Measurements from ENCODE around the gene TNFRSF6B. TPM values are rescaled to one million over a fixed set of nuclear protein-coding genes. Genes with fewer than 3 reads are reported as not detected.
"Not testable (repeated sequence)": the region's sequence is repeated elsewhere in the genome, so short reads cannot be mapped to it uniquely, and the experiment has no call there.

Gene TNFRSF6B
- polyA plus RNA-seq (2012; ENCODE audit: insufficient read depth, insufficient read length), result 4.7 TPM

DNA sequence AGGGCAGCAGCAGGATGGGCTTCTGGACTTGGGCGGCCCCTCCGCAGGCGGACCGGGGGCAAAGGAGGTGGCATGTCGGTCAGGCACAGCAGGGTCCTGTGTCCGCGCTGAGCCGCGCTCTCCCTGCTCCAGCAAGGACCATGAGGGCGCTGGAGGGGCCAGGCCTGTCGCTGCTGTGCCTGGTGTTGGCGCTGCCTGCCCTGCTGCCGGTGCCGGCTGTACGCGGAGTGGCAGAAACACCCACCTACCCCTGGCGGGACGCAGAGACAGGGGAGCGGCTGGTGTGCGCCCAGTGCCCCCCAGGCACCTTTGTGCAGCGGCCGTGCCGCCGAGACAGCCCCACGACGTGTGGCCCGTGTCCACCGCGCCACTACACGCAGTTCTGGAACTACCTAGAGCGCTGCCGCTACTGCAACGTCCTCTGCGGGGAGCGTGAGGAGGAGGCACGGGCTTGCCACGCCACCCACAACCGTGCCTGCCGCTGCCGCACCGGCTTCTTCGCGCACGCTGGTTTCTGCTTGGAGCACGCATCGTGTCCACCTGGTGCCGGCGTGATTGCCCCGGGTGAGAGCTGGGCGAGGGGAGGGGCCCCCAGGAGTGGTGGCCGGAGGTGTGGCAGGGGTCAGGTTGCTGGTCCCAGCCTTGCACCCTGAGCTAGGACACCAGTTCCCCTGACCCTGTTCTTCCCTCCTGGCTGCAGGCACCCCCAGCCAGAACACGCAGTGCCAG is at the start of gene TNFRSF6B:
TSS of gene TNFRSF6B (plus strand) at position 25 of the 729 bp plus-strand sequence. CDS start at position 141, 116 bp downstream.
- H3K4me3 ChIP-seq (ENCODE audit: low read length), result no peak within 1 kb of the TSS
- no peak for DNase-seq (ENCODE audit: low read depth, low spot score)

GRCh38 chr20:63648190-63648589 is 48.3 kb upstream of the TNFRSF6B start:
- no peak for DNase-seq (ENCODE audit: low read depth, low spot score)
- no peak overlapping the region for H3K4me3 ChIP-seq (ENCODE audit: low read length)

DNA sequence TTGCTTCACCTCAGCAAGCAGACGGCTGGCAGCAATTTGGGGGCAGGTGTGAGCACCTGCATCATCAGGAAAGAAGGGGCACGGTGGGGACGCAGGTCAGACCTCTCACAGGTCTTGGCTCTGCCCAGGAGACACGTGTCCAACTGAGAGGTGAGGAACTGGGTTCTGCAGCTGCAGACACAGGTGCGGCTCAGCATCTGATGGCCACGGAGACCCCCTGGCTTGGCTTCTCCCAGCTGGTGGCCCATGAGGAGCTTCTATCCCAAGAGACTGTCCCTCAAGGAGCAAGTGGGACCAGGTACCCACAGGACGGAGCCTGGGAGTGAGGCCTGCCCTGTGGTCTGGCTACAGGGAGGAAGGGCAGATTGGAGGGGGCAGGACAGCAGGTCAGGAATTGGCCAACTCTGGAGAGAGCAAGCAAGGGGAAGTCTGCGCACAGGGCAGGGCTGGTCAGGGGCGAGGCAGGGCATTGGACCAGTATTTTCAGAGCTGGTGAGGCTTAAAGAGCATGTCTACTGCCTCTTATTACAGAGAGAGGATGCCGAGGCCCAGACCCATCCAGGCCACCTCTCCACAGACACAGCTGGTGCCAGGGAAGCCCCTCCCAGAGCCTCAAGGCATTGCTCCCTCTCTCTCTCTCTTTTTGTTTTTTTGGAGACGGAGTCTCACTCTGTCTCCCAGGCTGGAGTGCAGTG is 47.4 kb upstream of the TNFRSF6B start:
- DNase-seq (ENCODE audit: low read depth, low spot score), result no peak
- H3K4me3 ChIP-seq (ENCODE audit: low read length), result no peak overlapping the region

DNA sequence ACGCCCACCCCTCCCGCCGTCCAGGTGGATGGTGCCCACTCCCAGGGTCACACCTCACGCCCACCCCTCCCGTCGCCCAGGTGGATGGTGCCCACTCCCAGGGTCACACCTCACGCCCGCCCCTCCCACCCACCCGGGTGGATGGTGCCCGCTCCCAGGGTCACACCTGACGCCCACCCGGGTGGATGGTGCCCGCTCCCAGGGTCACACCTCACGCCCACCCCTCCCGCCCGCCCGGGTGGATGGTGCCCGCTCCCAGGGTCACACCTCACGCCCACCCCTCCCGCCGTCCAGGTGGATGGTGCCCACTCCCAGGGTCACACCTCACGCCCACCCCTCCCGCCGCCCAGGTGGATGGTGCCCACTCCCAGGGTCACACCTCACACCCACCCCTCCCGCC is 46.0 kb upstream of the TNFRSF6B start:
- DNase-seq (ENCODE audit: low read depth, low spot score); H3K4me3 ChIP-seq (ENCODE audit: low read length): not testable (repeated sequence)

DNA sequence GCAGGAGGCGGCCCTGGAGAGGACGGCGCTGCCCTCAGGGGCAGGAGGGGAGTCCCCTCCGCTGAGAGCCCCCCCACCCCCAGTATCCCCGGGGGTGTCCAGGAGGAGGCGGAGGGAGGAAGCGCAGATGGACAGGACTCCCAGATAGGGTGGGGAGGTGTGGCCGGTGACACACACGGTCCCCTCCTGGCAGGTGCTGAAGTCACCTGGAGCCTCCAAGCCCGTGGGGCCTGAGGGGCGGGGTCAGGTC is 44.6 kb upstream of the TNFRSF6B start:
- no peak for DNase-seq (ENCODE audit: low read depth, low spot score)
- peak overlapping the region; percentile 64 for H3K4me3 ChIP-seq (ENCODE audit: low read length)

- peak overlapping the region; percentile 64 for H3K4me3 ChIP-seq (ENCODE audit: low read length)
Observed at GRCh38 chr20:63652192-63652980, 44.1 kb upstream of the TNFRSF6B start.

DNA sequence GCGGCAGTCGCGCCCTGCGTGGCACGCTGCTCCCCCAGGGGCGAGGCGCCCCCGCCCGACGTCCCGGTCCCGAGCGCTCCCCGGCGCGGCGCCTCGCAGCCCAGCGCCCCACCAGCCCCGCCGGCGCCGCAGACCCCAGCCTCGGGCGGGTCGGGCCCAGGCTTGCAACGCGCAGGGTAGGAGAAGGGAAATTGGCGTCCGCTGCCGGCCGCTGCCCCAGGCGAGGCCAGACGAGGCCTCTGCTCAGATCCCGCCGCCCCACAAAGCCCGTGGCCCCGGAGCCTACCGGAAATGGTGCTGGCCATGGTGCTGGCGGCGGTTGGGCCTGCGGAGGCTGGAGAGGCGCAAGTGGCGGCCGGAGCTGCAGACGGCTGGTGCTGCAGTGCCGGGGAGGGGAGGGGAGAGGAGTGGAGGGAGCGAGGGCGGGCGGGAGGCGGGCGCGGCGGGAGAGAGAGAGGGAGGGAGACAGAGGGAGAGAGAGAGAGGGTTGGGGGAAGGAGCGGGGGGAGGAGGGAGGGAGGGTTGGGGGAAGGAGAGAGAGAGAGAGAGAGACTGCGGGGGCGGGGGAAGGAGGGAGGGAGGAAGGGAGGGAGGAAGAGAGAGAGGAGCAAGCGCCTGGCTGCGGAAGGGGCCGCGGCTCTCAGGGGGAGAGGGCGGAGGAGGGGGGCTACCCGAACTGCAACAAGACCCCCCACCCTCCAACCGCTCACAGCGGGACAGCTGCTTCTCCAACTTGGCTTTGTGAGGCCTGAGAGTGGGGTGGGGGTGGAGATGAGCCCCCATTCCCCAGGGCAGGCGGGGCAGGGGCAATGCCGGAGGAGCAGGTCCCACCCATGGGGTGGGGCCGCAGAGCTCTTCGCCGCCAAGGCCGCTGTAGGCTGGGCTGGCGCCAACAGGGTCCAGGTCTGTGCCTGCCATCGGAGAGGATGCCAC is 43.1 kb upstream of the TNFRSF6B start, which contains the start of gene STMN3:
TSS of gene STMN3 (minus strand) at position 384 of the 933 bp plus-strand sequence. CDS start at position 305, 79 bp downstream.
- H3K4me3 ChIP-seq (ENCODE audit: low read length), result peak within 1 kb of the TSS; percentile 64
- peak; percentile 89 for DNase-seq (ENCODE audit: low read depth, low spot score)

More at GRCh38 chr20:63652192-63652980, 44.1 kb upstream of the TNFRSF6B start:
- no peak for DNase-seq (ENCODE audit: low read depth, low spot score)

- peak overlapping the region; percentile 60 for H3K4me3 ChIP-seq (ENCODE audit: low read length)
- no peak for DNase-seq (ENCODE audit: low read depth, low spot score)
Observed at GRCh38 chr20:63653974-63654668, 42.3 kb upstream of the TNFRSF6B start.

DNA sequence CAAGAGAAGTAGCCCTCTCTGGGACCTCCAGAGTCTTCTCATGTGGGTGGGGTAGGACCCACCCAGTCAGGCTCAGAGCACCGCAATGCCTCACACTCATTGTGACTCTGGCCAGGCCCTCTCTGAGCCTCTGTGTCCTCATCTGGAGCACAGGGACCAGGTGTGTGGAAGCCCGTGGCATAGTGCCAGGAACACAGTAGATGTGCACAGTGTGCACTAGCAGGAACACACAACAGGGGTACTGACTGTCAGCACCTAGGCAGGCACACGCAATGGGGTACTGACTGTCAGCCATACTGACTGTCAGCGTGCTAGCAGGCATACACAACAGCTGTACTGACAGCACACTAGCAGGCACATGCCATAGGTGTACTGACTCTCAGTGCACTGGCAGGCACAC is 41.2 kb upstream of the TNFRSF6B start:
- no peak for DNase-seq (ENCODE audit: low read depth, low spot score)
- H3K4me3 ChIP-seq (ENCODE audit: low read length), result no peak overlapping the region

- no peak overlapping the region for H3K4me3 ChIP-seq (ENCODE audit: low read length)
- DNase-seq (ENCODE audit: low read depth, low spot score), result no peak
Observed at GRCh38 chr20:63656451-63656850, 40.0 kb upstream of the TNFRSF6B start.

- DNase-seq (ENCODE audit: low read depth, low spot score), result no peak
- peak overlapping the region; percentile 97 for H3K4me3 ChIP-seq (ENCODE audit: low read length)
Observed at GRCh38 chr20:63657260-63657936, 39.1 kb upstream of the TNFRSF6B start.

GRCh38 chr20:63657937-63658748 is 38.3 kb upstream of the TNFRSF6B start, which contains the start of gene RTEL1:
RTEL1 (plus strand) TSS chr20:63658312; CDS start chr20:63659403, 1,091 bp downstream.
- peak within 1 kb of the TSS; percentile 97 for H3K4me3 ChIP-seq (ENCODE audit: low read length)
- peak; percentile 85 for DNase-seq (ENCODE audit: low read depth, low spot score)

- DNase-seq (ENCODE audit: low read depth, low spot score), result no peak
- H3K4me3 ChIP-seq (ENCODE audit: low read length), result peak overlapping the region; percentile 97
Observed at GRCh38 chr20:63658749-63659187, 37.7 kb upstream of the TNFRSF6B start.

- DNase-seq (ENCODE audit: low read depth, low spot score), result no peak
- H3K4me3 ChIP-seq (ENCODE audit: low read length), result peak overlapping the region; percentile 97
Observed at GRCh38 chr20:63659370-63659769, 37.1 kb upstream of the TNFRSF6B start.

DNA sequence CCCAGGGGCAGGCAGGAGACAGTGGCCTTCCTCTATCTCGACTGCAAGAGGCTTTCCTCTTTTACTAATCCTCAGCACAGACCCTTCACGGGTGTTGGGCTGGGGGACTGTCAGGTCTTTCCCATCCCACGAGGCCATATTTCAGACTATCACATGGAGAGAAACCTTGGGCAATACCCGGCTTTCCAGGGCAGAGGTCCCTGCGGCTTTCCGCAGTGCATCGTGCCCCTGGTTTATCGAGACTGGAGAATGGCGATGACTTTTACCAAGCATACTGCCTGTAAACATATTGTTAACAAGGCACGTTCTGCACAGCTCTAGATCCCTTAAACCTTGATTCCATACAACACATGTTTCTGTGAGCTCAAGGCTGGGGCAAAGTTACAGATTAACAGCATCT is 36.3 kb upstream of the TNFRSF6B start:
- DNase-seq (ENCODE audit: low read depth, low spot score); H3K4me3 ChIP-seq (ENCODE audit: low read length): not testable (repeated sequence)

- no peak for DNase-seq (ENCODE audit: low read depth, low spot score)
- H3K4me3 ChIP-seq (ENCODE audit: low read length), result no peak overlapping the region
Observed at GRCh38 chr20:63660622-63661021, 35.8 kb upstream of the TNFRSF6B start.

DNA sequence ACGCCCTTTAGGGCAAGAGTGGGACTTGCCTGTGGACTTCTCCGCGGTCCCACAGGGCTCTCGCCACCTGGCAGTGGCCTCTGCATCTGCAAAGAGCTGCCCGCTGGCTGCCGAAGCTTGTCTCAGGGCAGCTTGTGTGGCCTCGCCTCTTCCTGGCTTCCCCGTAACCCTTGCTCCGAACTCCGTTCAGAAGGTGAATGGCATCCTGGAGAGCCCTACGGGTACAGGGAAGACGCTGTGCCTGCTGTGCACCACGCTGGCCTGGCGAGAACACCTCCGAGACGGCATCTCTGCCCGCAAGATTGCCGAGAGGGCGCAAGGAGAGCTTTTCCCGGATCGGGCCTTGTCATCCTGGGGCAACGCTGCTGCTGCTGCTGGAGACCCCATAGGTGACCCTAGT is 35.3 kb upstream of the TNFRSF6B start:
- no peak overlapping the region for H3K4me3 ChIP-seq (ENCODE audit: low read length)
- DNase-seq (ENCODE audit: low read depth, low spot score), result no peak
